Measurements from ENCODE around the gene CASP10.
"Not testable (repeated sequence)": the region's sequence is repeated elsewhere in the genome, so short reads cannot be mapped to it uniquely, and the experiment has no call there.

Gene CASP10

DNA sequence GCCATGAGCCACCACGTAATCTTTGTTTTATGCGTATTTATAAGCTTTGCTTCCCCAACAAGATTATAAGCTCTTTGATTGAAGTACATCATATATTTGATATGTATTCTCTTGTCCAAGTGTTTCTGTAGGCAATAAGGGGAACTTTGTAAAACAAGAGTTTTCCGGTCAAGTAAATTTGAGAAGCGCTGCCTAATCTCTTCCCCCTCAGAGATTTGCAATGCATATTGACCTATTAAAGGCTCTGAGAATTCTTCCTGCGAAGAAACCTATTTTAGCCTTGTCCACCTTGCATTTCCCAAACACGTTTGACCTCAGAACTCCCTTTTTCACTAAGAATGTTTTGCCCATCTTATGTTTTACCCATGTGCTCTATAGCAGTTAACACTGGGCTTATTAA, 26.9 kb upstream of the CASP10 start:
- DNase-seq = no peak

GRCh38 chr2:201156640-201157039, 26.3 kb upstream of the CASP10 start:
- DNase-seq = no peak

- DNase-seq = peak; percentile 88 to 96
These were observed 25.2 kb upstream of the CASP10 start for GRCh38 chr2:201157694-201158093.

DNA sequence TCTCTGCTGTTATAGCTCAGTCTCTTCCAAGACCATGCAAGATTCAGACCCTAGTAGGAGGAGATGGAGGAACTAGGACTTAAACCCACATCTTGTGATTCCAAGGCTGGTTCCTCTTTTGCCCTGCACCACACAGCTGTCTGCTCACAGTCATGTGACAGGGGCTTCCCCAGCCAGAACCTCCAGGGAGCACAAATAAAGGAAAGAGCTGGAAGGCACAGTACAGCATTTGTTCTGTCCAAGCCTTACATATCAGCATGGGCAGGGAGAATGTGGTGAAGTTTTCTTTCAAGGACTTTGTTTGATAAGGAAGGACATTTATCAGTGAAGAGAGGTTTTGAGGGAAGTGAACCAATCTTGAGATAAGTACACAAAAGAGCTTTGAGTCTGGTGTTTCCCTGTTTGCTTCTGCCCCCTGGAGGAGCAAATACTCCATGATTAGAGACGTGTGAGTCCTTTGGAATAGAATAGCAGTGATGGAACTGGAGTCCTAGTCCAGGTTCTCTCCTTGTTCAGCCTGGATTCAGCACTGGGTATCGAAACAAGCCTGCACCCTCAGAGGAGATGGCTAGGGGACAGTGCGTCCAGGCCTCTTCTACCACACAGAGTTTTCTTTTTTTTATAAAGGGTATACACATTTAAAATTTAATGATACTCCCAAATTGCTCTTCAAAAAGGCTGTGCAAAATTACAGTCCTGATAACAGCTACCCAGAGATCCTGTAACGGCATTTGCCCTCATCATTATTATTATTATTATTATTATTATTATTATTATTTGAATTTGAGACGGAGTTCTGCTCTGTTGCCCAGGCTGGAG, 24.6 kb upstream of the CASP10 start:
- DNase-seq = peak; percentile 100

GRCh38 chr2:201164166-201164565, 18.8 kb upstream of the CASP10 start:
- no peak for DNase-seq

DNA sequence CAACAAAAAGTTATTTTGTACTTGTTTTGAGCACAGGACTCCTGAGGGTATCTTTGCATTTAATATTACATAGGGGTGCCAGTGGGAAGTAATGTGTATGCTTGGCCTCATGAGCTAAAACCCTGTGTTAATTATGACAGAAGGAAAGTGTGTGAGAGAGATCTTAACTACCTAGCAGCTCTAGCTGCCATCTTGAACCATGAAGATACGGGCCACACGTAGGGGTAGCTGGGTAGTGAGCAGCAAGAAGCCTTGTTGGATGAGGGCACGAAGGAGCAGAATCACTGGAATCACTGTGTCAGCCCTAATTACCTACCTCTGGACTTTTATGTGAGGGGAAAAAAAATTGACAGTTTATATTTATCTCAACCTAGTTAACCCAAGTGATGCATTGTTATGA, 15.4 kb upstream of the CASP10 start:
- DNase-seq = no peak

DNA sequence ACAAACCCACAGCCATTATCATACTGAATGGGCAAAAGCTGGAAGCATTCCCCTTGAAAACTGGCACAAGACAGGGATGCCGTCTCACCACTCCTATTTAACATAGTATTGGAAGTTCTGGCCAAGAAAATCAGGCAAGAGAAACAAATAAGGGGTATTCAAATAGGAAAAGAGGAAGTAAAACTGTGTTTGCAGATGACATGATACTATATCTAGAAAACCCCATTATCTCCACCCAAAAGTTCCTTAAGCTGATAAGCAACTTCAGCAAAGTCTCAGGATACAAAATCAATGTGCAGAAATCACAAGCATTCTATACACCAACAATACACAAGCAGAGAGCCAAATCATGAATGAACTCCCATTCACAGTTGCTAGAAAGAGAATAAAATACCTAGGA, 14.4 kb upstream of the CASP10 start:
- peak; percentile 37 to 65 for DNase-seq

DNA sequence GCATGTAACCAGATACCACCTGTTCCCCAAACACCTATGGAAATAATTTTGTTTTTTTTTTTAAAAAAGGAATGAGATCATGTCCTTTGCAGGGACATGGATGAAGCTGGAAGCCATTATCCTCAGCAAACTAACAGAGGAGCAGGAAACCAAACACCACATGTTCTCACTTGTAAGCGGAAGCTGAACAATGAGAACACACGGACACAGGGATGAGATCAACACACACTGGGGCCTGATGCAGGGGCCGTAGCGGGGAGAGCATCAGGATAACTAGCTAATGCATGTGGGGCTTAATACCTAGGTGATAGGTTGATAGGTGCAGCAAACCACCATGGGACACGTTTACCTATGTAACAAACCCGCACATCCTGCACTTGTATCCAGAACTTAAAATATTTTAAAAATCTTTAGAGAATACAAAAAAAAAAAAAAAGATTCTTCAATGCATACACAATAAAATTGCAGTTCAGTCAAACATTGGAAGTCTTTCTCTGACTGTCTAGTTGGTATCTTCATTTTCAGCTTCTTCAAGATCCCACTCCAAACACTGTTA, 11.6 kb upstream of the CASP10 start:
- DNase-seq = no peak

- no peak for DNase-seq
These were observed 10.7 kb upstream of the CASP10 start for GRCh38 chr2:201172279-201172678.

DNA sequence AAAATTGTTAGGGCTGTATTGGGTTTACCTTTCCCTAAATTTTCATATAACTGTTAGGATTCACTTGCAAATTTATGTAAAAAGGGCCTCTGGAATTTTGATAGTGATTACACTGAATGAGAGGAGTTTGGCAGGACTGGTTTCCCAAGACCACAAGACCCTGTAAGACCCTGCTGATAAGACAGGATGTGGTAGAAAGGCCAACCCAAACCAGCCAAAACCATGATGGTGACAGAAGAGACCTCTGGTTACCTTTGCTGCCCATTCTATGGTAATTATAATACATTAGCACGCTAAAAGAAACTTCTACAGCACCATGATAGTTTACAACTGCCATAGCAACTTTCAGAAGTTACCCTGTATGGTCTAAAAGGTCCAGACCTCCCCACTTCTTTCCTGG, 8.3 kb upstream of the CASP10 start:
- no peak for DNase-seq

- DNase-seq = no peak
These were observed 6.9 kb upstream of the CASP10 start for GRCh38 chr2:201176081-201176481.

DNA sequence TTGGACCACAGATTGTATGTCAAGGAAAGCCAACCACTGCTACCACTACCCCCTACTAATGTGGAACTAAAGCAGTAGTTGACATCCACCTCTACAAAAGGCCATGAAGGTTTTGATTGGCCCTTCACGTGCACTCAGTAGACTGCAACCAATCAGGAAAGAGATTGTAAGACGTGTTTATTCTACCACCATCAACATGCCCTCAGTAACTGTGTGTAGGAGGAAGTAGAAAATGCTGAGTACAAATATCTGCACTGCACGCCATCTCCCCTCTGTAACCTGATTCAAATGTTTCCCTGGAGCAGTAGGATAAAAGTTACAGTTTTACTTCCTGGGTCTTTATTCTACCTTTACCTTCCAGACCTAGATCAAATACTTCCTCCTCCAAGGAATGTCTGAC, 2.9 kb upstream of the CASP10 start:
- DNase-seq = peak in 1 of 2 experiments; percentile 11

- peak; percentile 39 to 52 for DNase-seq
These were observed 405 bp downstream of the CASP10 start for GRCh38 chr2:201183365-201183727.

- peak; percentile 22 to 24 for DNase-seq
These were observed 894 bp downstream of the CASP10 start for GRCh38 chr2:201183835-201184234.

DNA sequence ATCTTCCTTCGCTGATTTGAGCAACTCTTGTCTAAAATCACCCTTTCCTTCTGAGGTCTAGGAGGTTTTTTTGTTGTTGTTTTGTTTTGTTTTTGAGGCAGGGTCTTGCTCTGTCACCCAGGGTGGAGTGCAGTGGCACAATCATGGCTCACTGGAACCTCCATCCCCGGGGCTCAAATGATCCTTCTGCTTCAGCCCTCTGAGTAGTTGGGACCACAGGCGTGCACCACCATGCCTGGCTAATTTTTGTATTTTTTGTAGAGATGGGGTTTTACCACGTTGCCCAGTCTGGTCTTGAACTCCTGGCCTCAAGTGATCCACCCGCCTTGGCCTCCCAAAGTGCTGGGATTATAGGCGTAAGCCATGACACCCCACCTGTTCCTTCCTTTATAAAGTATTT, 1.3 kb downstream of the CASP10 start:
- not testable (repeated sequence) for DNase-seq

GRCh38 chr2:201185863-201186262, 2.9 kb downstream of the CASP10 start:
- no peak for DNase-seq

DNA sequence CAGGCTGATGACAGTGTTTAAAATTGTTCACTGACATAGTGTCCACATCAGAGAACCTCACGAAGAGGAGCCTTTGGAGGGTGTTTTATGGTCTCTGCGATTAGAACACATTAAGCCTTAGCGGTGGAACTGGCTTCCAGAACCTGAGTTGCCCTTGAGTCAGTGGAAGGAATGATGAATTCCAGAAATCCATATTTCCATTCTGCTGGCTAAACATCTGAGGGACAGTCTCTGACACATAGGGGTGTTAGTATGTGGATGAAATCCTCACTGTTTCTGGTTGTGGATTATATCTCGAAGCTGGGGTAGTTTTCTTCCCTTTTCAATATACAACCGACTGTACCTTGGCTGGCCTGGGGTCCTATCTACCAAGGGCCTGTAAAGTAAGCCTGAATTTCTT, 4.0 kb downstream of the CASP10 start:
- DNase-seq = no peak

GRCh38 chr2:201188449-201188848, 5.5 kb downstream of the CASP10 start:
- DNase-seq = no peak

- DNase-seq = peak; percentile 60
These were observed 8.4 kb downstream of the CASP10 start for GRCh38 chr2:201191132-201191875.

DNA sequence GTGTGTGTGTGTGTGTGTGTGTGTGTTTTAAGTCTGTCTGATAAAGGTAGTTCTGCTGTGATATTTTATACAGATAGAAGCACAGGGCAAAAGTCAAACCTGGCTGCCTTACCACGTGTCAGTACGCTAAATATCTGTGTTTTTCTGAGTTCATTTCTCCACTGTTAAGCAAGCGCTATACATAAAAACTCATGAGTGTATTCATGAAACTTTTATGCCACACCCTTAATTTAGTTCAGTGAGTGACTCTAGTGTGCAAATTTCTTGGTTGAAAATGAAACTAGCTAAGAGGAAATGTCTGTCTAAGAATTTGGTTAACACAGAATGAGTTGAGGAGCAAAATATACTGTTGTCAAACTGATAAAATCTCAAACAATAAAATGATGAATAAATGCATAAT, 11.2 kb downstream of the CASP10 start:
- DNase-seq = no peak

DNA sequence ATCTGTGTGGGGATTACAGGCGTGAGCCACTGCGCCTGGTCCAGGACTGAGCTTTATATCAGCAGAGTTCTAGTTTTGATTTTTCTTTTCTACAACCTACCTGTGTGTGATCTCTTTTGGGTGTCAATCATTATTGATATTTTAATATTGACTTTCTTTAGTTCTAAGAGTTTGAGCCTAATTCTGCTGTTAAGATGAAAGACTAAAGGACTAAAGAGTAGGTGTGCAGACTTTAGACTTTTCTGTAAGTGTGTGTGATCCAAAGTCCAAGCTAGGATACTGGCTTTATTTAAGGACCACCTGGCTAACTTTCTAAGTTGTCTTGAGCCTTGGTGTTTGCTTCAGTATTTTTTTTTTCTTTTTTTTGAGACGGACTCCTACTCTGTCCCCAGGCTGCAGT, 12.4 kb downstream of the CASP10 start:
- no peak for DNase-seq

DNA sequence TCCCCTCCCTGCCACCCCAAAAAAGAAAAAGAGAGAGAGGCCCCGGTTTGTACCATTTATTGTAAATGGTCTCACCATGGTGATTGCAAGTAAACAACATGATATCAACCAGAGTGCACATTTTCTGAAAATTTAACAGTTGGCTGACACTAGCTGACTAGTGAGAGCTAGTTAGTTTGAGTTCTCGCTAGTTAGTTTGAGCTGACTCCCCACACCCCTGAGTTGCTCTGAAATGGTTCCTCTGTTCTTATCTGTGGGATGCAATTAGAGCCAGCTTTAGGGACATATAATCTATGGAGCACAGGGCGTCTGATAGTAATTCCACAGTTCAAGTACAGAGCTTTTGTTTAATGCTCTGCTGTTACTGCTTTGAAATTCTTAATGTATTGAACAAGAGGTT, 13.1 kb downstream of the CASP10 start:
- DNase-seq = no peak

DNA sequence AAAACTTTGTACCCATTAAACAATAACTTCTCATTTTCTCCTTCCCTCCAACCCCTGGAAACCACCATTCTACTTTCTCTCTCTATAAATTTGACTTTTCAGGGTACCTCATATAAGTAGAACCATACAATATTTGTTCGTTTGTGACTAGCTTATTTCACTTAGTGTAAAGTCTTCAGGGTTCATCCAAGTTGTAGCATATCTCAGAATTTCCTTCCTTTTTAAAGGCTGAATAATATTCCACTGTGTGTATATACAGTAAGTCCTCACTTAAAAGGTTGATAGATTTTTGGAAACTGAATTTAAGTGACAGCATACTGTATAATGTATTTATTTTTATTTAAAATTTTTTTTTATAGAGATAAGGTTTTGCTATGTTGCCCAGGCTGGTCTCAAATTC, 13.9 kb downstream of the CASP10 start:
- DNase-seq = no peak

DNA sequence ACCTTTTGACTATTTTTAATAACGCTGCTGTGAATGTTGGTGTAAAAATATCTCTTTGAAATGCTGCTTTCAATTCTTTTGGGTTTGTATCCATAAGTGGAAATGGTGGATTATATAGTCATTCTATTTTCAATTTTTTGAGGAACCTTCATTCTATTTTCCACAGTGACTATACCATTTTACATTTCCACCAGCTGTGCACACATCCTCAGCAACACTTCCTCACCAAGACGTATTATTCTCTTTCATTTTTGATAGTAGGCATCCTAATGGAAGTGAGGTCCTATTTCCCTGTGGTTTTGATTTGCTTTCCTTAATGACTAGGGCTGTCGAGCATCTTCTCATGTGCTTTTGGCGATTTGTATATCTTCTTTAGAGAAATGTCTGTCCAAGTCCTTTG, 14.8 kb downstream of the CASP10 start:
- no peak for DNase-seq

Measured in Kasumi-1 (cell line).